CD4-positive, alpha-beta T cell treated with Interleukin-10 for 1 hour (primary cell): Measurements from ENCODE around the gene MYZAP.

ENCODE experiments used
- DNase-seq: peaks from one replicate; pipeline ENCODE4 v3.0.0-alpha.2; 2020

MYZAP gene

GRCh38 chr15:57667171-57667849 is 75.6 kb downstream of the MYZAP start:
- no peak for DNase-seq

GRCh38 chr15:57668016-57668415 is 76.3 kb downstream of the MYZAP start:
- DNase-seq, result no peak

GRCh38 chr15:57671636-57672035 is 79.9 kb downstream of the MYZAP start:
- DNase-seq, result no peak

- DNase-seq, result no peak
Measured at GRCh38 chr15:57675481-57676181, 83.9 kb downstream of the MYZAP start.

DNA sequence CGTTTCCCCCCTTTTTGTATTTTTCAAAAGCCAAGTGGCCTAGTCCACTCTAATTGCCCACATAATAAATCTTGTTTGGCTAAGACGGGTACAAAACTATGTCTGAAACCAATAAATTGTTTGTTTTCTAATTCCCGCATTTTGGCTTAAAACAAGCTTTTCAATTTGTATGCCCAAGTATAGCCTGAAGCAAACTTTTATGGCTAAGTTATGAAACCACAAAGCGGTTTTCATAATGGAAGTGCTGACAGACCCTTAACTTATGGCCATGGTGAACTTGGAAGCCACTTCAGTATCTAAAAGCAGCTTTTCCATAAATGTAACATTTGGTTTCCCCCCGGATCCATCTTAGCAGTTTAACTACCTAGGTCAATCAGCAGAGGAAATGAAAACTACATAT is 84.9 kb downstream of the MYZAP start:
- DNase-seq, result no peak

- DNase-seq, result no peak
Measured at GRCh38 chr15:57677204-57677603, 85.5 kb downstream of the MYZAP start.

DNA sequence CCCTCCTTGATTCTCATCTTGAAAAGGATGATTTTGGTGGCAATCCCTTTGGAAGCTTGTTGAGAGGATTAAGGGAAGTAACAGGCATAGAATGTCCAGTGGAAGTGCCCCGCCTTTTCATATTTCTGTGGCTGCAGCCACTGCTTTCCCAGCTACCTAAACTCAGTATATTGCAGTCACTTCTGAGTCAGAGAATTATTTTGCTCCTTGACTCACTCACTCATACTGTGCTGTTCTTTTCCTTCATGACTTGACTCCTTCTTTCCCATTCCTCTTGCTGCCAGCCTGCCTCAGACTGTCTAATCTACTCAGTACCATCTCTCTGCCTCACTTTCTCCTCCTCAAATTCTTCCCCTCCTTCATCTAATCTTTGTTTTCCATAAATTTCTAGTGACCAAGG is 88.3 kb downstream of the MYZAP start:
- DNase-seq, result no peak

DNA sequence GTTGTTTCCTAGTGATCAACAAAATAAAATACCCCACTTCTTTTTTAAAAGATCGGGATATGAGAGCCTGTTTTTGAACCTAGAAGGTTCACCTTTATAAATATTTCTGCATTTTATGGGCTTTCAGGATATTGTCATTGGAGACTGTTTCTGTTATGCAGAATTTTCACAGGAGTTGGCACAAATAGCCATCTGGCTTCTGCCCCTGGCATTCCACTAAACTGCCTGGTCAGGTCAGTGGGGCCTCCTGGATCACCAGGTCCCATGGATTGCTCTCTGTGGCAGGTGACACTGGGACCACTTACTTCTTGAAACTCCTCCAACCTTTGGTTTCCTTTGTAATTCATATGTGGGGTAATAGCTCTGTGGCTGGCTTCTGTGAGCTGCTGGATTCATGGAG is 89.3 kb downstream of the MYZAP start:
- no peak for DNase-seq

- no peak for DNase-seq
Measured at GRCh38 chr15:57683481-57683880, 91.8 kb downstream of the MYZAP start.

DNA sequence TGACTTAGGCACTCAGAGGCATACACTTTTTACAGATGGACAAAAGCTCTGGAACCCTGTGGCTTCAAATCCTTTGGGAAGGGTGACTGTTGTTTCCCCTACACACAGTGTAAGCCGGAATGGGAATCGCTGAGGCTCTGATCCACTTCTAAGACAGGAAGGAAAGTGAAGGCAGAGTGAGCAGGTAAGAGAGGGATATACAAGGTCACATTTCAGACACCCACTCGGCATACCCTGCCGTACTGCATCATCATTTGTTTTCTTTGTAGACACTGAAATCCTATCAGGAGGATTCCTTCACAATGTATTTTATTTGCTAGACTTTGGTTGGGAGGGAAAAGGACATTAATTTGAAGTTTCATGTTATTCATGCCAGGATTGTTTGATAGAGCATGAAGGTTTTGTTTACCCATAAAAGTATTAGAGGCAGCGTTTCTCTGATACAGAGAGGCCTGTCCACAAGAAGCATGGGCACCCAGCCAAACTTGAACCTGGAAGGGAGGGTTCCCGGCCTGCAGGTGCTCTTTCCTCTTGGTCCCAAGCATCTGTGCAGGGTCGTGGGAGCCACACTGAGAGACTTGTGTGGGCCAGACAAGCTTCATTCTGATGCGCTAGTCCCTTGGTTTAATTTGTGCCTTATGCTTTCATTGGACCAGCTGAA is 92.9 kb downstream of the MYZAP start:
- no peak for DNase-seq

- no peak for DNase-seq
Measured at GRCh38 chr15:57685306-57686095, 93.8 kb downstream of the MYZAP start.

GRCh38 chr15:57686657-57687056 is 95.0 kb downstream of the MYZAP start:
- no peak for DNase-seq

DNA sequence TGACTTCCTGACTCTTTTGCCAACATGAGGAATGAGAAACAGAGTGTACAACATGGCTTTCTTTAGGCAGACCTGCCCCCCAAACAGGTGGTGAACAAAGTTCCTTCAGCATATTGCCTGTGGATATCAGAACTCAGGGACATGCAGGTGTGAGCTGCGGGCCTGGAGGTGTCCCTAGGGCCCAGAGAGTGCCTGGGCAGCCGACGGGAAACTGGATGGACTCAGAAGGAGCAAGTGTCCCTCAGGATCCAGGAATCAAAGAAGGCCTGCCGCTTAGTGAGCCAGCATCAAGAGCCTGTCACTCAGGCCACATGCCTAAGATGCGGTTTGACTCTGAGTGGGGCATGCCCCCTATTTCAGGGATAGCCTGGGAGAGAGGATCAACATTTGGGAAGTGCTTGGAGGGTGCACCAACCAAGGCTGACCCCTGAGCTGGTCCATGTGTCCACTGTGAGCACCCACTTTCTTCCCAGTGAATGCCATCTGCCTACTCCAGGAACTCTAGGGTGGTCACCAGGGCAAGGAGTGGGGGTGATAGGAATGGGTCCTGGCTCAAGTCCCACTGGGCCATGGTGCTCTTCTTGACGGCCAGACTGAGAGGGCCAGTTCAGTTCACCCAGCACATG is 98.8 kb downstream of the MYZAP start:
- no peak for DNase-seq

GRCh38 chr15:57691082-57691481 is 99.4 kb downstream of the MYZAP start:
- DNase-seq, result no peak

- DNase-seq, result no peak
Measured at GRCh38 chr15:57692709-57693108, 101.0 kb downstream of the MYZAP start.

DNA sequence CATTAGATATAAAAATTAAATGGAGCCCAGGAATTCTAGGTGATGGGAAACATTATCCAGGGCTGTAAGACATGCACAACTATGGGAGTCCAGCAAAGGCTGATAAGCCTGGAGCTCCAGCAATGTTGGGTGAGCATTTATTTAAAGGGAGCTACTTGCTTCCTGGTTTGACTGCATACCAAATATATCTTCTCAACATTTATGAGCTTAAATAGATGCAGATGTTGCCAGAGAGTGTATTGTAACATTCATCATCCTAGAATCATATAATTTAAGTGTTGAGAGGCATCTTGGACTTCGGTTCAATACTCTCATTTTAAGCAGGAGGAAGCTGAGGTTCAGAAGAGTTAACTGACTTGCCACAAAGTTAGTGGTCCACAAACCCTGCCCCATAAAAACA is 102.6 kb downstream of the MYZAP start:
- DNase-seq, result no peak

GRCh38 chr15:57696146-57696545 is 104.4 kb downstream of the MYZAP start:
- DNase-seq, result no peak

DNA sequence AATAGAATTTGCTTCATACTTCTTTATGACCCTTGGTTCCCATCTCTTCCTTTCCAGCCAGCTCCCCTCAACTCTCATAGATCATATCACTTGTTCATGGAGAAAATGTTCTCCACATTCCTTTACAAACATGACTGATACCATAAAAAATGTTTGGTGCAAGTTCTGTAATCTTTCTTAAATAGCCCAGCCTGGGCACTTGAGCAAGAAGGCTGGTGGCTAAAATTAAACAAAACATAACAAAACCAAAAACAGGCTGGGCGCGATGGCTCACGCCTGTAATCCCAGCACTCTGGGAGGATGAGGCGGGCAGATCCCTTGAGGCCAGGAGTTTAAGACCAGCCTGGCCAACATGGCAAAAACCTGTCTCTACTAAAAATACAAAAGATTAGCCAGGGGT is 105.9 kb downstream of the MYZAP start:
- no peak for DNase-seq

GRCh38 chr15:57698243-57698642 is 106.5 kb downstream of the MYZAP start:
- no peak for DNase-seq

- no peak for DNase-seq
Measured at GRCh38 chr15:57698991-57699390, 107.3 kb downstream of the MYZAP start.

DNA sequence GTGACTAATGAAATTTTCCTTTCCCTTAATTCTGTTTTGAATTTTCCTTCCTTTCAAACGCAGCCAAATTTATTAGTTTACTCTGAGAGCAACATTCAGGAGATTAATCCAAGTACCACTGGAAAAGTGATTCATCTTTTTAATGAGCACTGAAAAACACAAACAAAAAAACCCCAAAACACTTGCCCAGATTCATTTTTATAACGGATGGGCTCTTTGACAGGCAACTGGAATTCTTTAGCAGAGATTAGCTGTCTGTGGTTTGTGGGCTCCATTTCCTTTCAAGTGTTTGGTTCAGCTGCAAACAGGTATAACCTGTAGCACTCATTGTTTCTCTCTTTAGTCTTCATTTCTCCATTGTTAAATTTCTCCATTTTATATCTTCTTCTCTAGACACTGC is 111.7 kb downstream of the MYZAP start:
- DNase-seq, result peak; percentile 42

DNA sequence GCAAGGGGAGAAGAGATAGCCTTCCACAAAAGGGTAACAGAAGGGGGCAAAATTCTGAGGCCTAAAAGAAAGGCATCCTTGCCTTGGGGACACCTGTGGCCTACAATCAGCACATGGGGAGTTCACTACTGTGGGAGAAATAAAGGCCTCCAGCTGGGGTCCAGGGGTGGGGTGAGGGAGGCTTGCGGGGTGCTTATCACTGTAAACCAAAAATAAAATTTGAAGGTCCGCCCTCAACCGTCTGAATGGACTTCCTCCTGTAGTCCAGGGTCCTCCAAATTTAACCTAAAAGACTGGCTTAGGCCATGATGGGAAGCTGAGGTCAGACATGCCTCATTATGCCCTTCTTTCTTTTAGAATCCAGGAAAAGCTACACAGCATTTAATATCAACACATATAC is 112.7 kb downstream of the MYZAP start:
- no peak for DNase-seq
